Stomach (tissue), 4 donors: ENCODE measurements around the gene ACTN4.

ENCODE experiments used
- CTCF ChIP-seq, 7 experiments: fragments of 450-650 bp in 4 of 7; fragments of 200-600 bp in 3 of 7; sonication (generic) in 3 of 7; IDR thresholded peaks; one replicate each; pipeline ENCODE4 v1.5.1; 2016 to 2019; ENCODE audit warnings: antibody characterized with exemption in 7 of 7, control low read depth in 2 of 7, mild to moderate bottlenecking in 1 of 7
- POLR2A ChIP-seq, 4 donors: fragments of 450-650 bp; IDR thresholded peaks; one replicate each; pipeline ENCODE4 v1.6.1; 2016; ENCODE audit warnings: antibody characterized with exemption in 4 of 4, control low read depth in 2 of 4, mild to moderate bottlenecking in 1 of 4, moderate library complexity in 1 of 4
- POLR2AphosphoS5 ChIP-seq, 3 donors: sonication (generic); formaldehyde crosslinking; IDR thresholded peaks; one replicate each; pipeline ENCODE4 v1.6.1; 2016; ENCODE audit warnings: antibody characterized with exemption in 3 of 3

DNA sequence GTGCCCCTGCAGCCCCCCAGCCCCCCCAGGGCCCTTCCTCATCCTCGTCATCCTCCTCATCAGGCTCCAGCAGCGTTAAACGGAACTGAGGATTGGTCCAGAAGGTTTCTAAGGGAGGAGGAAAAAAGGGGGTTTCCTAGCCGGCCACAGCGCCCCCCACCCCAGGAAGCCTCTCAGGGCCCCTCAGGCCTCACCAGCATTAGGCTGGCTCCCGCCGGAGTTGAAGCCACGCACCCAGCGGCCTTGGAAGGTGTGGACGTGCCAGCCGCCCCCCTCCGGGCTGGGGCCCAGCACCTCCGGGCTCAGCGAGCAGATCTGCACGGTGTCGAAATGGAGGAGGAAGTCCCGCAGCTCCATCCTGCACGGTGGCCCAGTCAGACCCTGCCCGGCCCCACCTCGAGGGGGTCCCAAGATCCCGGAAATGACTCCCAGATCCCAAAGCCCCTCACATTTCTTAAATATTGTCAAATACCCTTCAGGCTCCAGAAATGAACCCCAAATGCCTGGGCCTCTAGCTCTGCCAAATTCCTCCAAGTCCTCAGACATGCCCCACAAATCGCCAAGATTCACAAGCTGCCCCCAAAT lies 89.9 kb downstream of the ACTN4 start:
- no peak for TF ChIP-seq CTCF (IDR thresholded peaks at IDR 0.05)
- no peak for TF ChIP-seq POLR2A (IDR thresholded peaks at IDR 0.05)
- no peak for TF ChIP-seq POLR2AphosphoS5 (IDR thresholded peaks at IDR 0.05)
